ENCODE data around the gene EXOSC5. TPM values are rescaled to one million over a fixed set of nuclear protein-coding genes. Genes with fewer than 3 reads are reported as not detected.

Gene EXOSC5
- total and polyA plus RNA-seq, 9 of the 15 experiments (the other 6 are each of a cell fraction or from before 2014, with no cell fraction given): 10.9 to 75.5 (median 37.8) TPM

DNA sequence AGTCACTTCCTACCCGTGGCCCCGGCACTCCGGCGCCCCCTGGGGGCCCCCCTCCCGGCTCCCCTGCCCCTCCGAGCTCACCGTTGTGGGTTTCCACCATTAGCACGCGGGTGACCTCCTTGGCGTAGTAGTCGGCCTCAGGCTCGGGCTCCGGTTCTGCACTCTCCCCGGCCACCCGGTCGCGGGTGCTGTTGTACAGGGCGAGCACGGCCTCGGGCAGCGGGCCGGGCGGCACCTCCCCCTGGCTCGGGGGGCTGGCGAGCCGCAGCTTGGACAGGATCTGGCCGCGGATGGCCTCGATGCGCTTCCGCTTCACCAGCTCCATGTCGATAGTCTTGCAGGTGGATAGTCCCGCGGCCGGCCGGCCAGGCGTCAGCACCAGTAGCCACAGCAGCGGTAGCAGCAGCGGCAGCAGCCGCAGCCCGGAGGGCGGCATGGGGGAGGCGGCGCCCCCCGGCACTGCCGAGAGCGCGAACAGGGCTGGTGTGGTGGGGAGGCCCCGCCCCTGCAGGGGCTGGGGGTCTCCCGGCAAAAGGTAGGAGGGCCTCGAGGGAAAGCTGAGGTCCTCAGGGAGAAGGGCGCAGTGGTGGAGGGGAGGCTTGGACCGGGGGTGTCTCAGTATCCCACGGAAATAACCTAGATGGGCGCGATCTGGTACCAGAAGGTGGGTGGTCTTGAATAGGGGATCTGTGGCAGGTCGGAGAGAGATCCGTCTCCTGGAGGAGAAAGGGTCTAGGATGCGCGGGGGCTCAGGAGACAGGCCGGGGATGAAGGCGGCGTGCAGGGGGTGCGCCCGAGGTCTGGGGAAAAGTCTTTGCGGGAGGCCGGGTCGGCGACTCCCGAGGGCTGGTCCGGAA lies 44.3 kb downstream of the EXOSC5 start (continued):
- TF ChIP-seq ZNF511 (CRISPR knock-in tag; IDR thresholded peaks at IDR 0.05) (peak; percentile 49), ZBTB12 (CRISPR knock-in tag; IDR thresholded peaks at IDR 0.05) (no peak), NFIX (CRISPR knock-in tag; IDR thresholded peaks at IDR 0.05; ENCODE audit: low read depth) (no peak), DPF2 (IDR thresholded peaks at IDR 0.05) (no peak), TGIF2 (CRISPR knock-in tag; IDR thresholded peaks at IDR 0.05) (0 out of 2 replicates have a peak, but pooled peaks have one; percentile 53), TFE3 (CRISPR knock-in tag; IDR thresholded peaks at IDR 0.05) (no peak), BHLHE40 (IDR thresholded peaks at IDR 0.05; ENCODE audit: low read length) (no peak), NBN (IDR thresholded peaks at IDR 0.05; ENCODE audit: low read depth) (0 out of 2 replicates have a peak, but pooled peaks have one; percentile 27), ZBTB33 (CRISPR knock-in tag; IDR thresholded peaks at IDR 0.05) (0 out of 2 replicates have a peak, but pooled peaks have one; percentile 18)
- TF ChIP-seq, protein P1, sequence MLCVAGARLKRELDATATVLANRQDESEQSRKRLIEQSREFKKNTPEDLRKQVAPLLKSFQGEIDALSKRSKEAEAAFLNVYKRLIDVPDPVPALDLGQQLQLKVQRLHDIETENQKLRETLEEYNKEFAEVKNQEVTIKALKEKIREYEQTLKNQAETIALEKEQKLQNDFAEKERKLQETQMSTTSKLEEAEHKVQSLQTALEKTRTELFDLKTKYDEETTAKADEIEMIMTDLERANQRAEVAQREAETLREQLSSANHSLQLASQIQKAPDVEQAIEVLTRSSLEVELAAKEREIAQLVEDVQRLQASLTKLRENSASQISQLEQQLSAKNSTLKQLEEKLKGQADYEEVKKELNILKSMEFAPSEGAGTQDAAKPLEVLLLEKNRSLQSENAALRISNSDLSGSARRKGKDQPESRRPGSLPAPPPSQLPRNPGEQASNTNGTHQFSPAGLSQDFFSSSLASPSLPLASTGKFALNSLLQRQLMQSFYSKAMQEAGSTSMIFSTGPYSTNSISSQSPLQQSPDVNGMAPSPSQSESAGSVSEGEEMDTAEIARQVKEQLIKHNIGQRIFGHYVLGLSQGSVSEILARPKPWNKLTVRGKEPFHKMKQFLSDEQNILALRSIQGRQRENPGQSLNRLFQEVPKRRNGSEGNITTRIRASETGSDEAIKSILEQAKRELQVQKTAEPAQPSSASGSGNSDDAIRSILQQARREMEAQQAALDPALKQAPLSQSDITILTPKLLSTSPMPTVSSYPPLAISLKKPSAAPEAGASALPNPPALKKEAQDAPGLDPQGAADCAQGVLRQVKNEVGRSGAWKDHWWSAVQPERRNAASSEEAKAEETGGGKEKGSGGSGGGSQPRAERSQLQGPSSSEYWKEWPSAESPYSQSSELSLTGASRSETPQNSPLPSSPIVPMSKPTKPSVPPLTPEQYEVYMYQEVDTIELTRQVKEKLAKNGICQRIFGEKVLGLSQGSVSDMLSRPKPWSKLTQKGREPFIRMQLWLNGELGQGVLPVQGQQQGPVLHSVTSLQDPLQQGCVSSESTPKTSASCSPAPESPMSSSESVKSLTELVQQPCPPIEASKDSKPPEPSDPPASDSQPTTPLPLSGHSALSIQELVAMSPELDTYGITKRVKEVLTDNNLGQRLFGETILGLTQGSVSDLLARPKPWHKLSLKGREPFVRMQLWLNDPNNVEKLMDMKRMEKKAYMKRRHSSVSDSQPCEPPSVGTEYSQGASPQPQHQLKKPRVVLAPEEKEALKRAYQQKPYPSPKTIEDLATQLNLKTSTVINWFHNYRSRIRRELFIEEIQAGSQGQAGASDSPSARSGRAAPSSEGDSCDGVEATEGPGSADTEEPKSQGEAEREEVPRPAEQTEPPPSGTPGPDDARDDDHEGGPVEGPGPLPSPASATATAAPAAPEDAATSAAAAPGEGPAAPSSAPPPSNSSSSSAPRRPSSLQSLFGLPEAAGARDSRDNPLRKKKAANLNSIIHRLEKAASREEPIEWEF (CRISPR knock-in tag; IDR thresholded peaks at IDR 0.05): no peak
